PC-3 (cell line): ENCODE results near the gene SCNN1B. TPM values are rescaled to one million over a fixed set of nuclear protein-coding genes. Genes with fewer than 3 reads are reported as not detected.

ENCODE experiments used
- ATAC-seq: fragments of 200-7000 bp; cut with Tn5 transposase; 2 replicates; pipeline ENCODE4 v1.9.1; 2020; ENCODE audit warnings: mild to moderate bottlenecking, moderate library complexity
- BruUV-seq: library from RNA; stranded (reverse); fragments of 400-500 nt; replicated peaks from 2 replicates; lab custom pipeline; 2021; lab: Mats Ljungman, UMichigan
- CTCF ChIA-PET: fragments of 300-600 bp; sonication (Branson Sonifier 250); formaldehyde crosslinking; loops from one replicate; lab custom pipeline; 2022; ENCODE audit warnings: antibody characterized with exemption; lab: Charles Lee
- POLR2A ChIA-PET: fragments of 300-600 bp; sonication (Branson Sonifier 250); formaldehyde crosslinking; loops from one replicate; lab custom pipeline; 2022; ENCODE audit warnings: antibody characterized with exemption; ENCODE audit not compliant: unreplicated experiment; lab: Charles Lee
- DNase-seq: peaks from one replicate; pipeline ENCODE4 v3.0.0-alpha.2; 2015
- H2AFZ ChIP-seq: fragments of 300-600 bp; sonication (generic); 2 replicates; pipeline ENCODE4 v1.6.0; 2016; ENCODE audit warnings: antibody characterized with exemption, low read length
- H3F3A ChIP-seq: fragments of 300-600 bp; sonication (generic); one replicate; pipeline ENCODE4 v1.6.0; 2017; ENCODE audit warnings: antibody characterized with exemption, low read length, control low read depth, mild to moderate bottlenecking; ENCODE audit not compliant: unreplicated experiment
- H3K27ac ChIP-seq: fragments of 300-600 bp; sonication (generic); 2 replicates; pipeline ENCODE4 v1.5.1; 2016; ENCODE audit warnings: mild to moderate bottlenecking, low read length
- H3K27me3 ChIP-seq: fragments of 300-600 bp; sonication (generic); 2 replicates; pipeline ENCODE4 v1.6.1; 2016; ENCODE audit warnings: low read length, mixed read lengths
- H3K36me3 ChIP-seq: fragments of 300-600 bp; sonication (generic); 2 replicates; pipeline ENCODE4 v1.6.1; 2016; ENCODE audit warnings: low read depth, mixed run types, low read length, mixed read lengths
- H3K4me1 ChIP-seq: fragments of 300-600 bp; sonication (generic); 2 replicates; pipeline ENCODE4 v1.5.1; 2016; ENCODE audit warnings: low read length; ENCODE audit not compliant: insufficient read depth
- H3K4me2 ChIP-seq: fragments of 300-600 bp; sonication (generic); 2 replicates; pipeline ENCODE4 v1.6.0; 2016; ENCODE audit warnings: low read length
- H3K4me3 ChIP-seq: fragments of 300-600 bp; sonication (generic); 2 replicates; pipeline ENCODE4 v1.5.1; 2016; ENCODE audit warnings: mild to moderate bottlenecking, low read length, mixed read lengths
- H3K79me2 ChIP-seq: fragments of 300-600 bp; sonication (generic); 2 replicates; pipeline ENCODE4 v1.6.1; 2017; ENCODE audit warnings: low read length, mixed read lengths
- H3K9ac ChIP-seq: fragments of 300-600 bp; sonication (generic); 2 replicates; pipeline ENCODE4 v1.6.0; 2016; ENCODE audit warnings: mild to moderate bottlenecking, low read length
- H3K9me2 ChIP-seq: fragments of 300-600 bp; sonication (generic); replicated peaks from 2 replicates; pipeline ENCODE4 v1.6.1; 2016; ENCODE audit warnings: mixed run types, low read length, mixed read lengths
- H3K9me3 ChIP-seq: fragments of 300-600 bp; sonication (generic); 2 replicates; pipeline ENCODE4 v1.6.1; 2016; ENCODE audit warnings: low read length, mixed read lengths
- H4K20me1 ChIP-seq: fragments of 300-600 bp; sonication (generic); 2 replicates; pipeline ENCODE4 v1.6.1; 2016; ENCODE audit warnings: low read length, mixed read lengths
- CTCF ChIP-seq: fragments of 300-600 bp; sonication (generic); conservative IDR thresholded peaks from 2 replicates; pipeline ENCODE4 v1.5.1; 2017; ENCODE audit warnings: antibody characterized with exemption, low read depth, mild to moderate bottlenecking, low read length
- EZH2 ChIP-seq: fragments of 300-600 bp; sonication (generic); IDR thresholded peaks from one replicate; pipeline ENCODE4 v1.6.1; 2017; ENCODE audit warnings: antibody characterized with exemption, mild to moderate bottlenecking, low read length; ENCODE audit not compliant: unreplicated experiment
- EZH2phosphoT487 ChIP-seq: fragments of 300-600 bp; sonication (generic); IDR thresholded peaks from 2 replicates; pipeline ENCODE4 v1.6.1; 2018; ENCODE audit warnings: mild to moderate bottlenecking, antibody characterized with exemption, low read length, borderline replicate concordance
- intact Hi-C: fragments of 100-400 bp; cut with micrococcal nuclease; formaldehyde crosslinking; loops from 2 replicates; pipeline ENCODE4 v1.9.0; 2023
- total RNA-seq: library from RNA; depleted of rRNA; stranded (reverse); fragments of >200 nt; gene quantifications from 2 replicates; pipeline ENCODE4 v1.2.3, GENCODE V29; 2014

Gene SCNN1B
- total RNA-seq, 1 experiment from 2014 or later = 4.1 TPM

GRCh38 chr16:23267647-23268046 lies 34.5 kb upstream of the SCNN1B start:
- Histone ChIP-seq H3K27me3 (no peaks in the 10 kb centered on the region), H3K4me3 (no peak overlapping the region), H3K4me1 (no peaks in the 10 kb centered on the region), H3F3A (no peaks in the 10 kb centered on the region), H3K9me2 (no peaks in the 10 kb centered on the region), H3K4me2 (no peak overlapping the region), H2AFZ (no peak overlapping the region), H4K20me1 (no peaks in the 10 kb centered on the region), H3K9me3 (no peaks in the 10 kb centered on the region), H3K36me3 (no peaks in the 10 kb centered on the region), H3K27ac (no peak overlapping the region), H3K9ac (no peak overlapping the region), H3K79me2 (no peaks in the 10 kb centered on the region)
- ChIA-PET POLR2A (no interaction called here), CTCF (no interaction called here)
- DNase-seq = no peak
- no TSS peak for BruUV-seq
- intact Hi-C loops = no loop called here
- TF ChIP-seq EZH2phosphoT487 (no peak), CTCF (no peak), EZH2 (no peak)
- no peak for ATAC-seq

- no peak for DNase-seq
These were observed 33.5 kb upstream of the SCNN1B start for GRCh38 chr16:23268561-23268960.

More at GRCh38 chr16:23268561-23268960, 33.5 kb upstream of the SCNN1B start:
- TF ChIP-seq CTCF = no peak
- no peak for TF ChIP-seq EZH2phosphoT487
- no peak for TF ChIP-seq EZH2
- no peaks in the 10 kb centered on the region for H3K79me2 ChIP-seq
- no peaks in the 10 kb centered on the region for H3K9me3 ChIP-seq
- H3K4me1 ChIP-seq = no peaks in the 10 kb centered on the region
- H4K20me1 ChIP-seq = no peaks in the 10 kb centered on the region
- no peak overlapping the region for H3K4me2 ChIP-seq
- no peak overlapping the region for H3K9ac ChIP-seq
- no peaks in the 10 kb centered on the region for H3K9me2 ChIP-seq
- POLR2A ChIA-PET = interaction anchor here (0.5 kb wide), 2 partner anchors 15 to 412 kb away, joined by 3 to 5 read pairs; no protein-coding TSS in a partner anchor
- CTCF ChIA-PET = no interaction called here
- no peak overlapping the region for H3K4me3 ChIP-seq
- no peaks in the 10 kb centered on the region for H3K36me3 ChIP-seq
- BruUV-seq = no TSS peak
- intact Hi-C loops = no loop called here
- H3K27me3 ChIP-seq = no peaks in the 10 kb centered on the region
- H2AFZ ChIP-seq = no peak overlapping the region
- no peak for ATAC-seq
- no peak overlapping the region for H3K27ac ChIP-seq
- no peaks in the 10 kb centered on the region for H3F3A ChIP-seq
